Breast epithelium (tissue), 4 donors: ENCODE results near the gene SLC1A5. TPM values are rescaled to one million over a fixed set of nuclear protein-coding genes. Genes with fewer than 3 reads are reported as not detected.

ENCODE experiments used
- DNase-seq, 2 donors: peaks; one replicate each; pipeline ENCODE4 v3.0.0-alpha.2; 2019; ENCODE audit warnings: low spot score in 2 of 2
- H3K27ac ChIP-seq, 2 donors: fragments of 200-600 bp; sonication (generic) in 1 of 2; one replicate each; pipeline ENCODE4 v1.5.1; 2016 to 2019; ENCODE audit warnings: mild to moderate bottlenecking in 1 of 2
- H3K27me3 ChIP-seq, 2 donors: fragments of 200-600 bp; sonication (generic) in 1 of 2; one replicate each; pipeline versions ENCODE4 v1.5.1 to v1.6.0; 2017 to 2019; ENCODE audit warnings: control low read depth in 1 of 2, mild to moderate bottlenecking in 1 of 2
- H3K36me3 ChIP-seq: fragments of 200-600 bp; one replicate; pipeline ENCODE4 v1.5.1; 2019
- H3K4me1 ChIP-seq, 2 donors: fragments of 200-600 bp; sonication (generic); one replicate each; pipeline ENCODE4 v1.5.1; 2016 to 2019; ENCODE audit warnings: control low read depth in 1 of 2
- H3K4me3 ChIP-seq, 3 donors: fragments of 200-600 bp; sonication (generic); 1 replicate in 2 of 3; 2 replicates in 1 of 3; pipeline ENCODE4 v1.5.1; 2016 to 2019; ENCODE audit warnings: mild to moderate bottlenecking in 3 of 3, moderate library complexity in 2 of 3
- H3K9me3 ChIP-seq, 2 donors: fragments of 200-600 bp; sonication (generic) in 1 of 2; one replicate each; pipeline ENCODE4 v1.5.1; 2016 to 2019; ENCODE audit warnings: control low read depth in 1 of 2
- POLR2A ChIP-seq: fragments of 450-650 bp; IDR thresholded peaks from one replicate; pipeline ENCODE4 v1.6.1; 2016; ENCODE audit warnings: antibody characterized with exemption, mild to moderate bottlenecking, moderate library complexity
- POLR2AphosphoS5 ChIP-seq, 3 donors: sonication (generic); formaldehyde crosslinking; IDR thresholded peaks; one replicate each; pipeline ENCODE4 v1.6.1; 2017; ENCODE audit warnings: antibody characterized with exemption in 3 of 3
- intact Hi-C: fragments of 100-400 bp; cut with DNase I; formaldehyde crosslinking; loops from one replicate; pipeline ENCODE4 v1.15.1; 2023; ENCODE audit warnings: low total_unique reads
- total RNA-seq, 3 donors: library from RNA; depleted of rRNA; stranded (reverse); fragments of >200 nt; gene quantifications; one replicate each; pipeline ENCODE4 v1.1.0, GENCODE V29; 2016
- TF ChIP-seq, protein P1 (sequence below), 3 donors: fragments of 450-650 bp; IDR thresholded peaks; one replicate each; pipeline ENCODE4 v1.5.1; 2016 to 2017; ENCODE audit warnings: antibody characterized with exemption in 3 of 3, mild to moderate bottlenecking in 3 of 3, moderate library complexity in 3 of 3

SLC1A5 gene
- total RNA-seq, 3 donors from 2014 or later, result 121 to 146 (median 121) TPM

DNA sequence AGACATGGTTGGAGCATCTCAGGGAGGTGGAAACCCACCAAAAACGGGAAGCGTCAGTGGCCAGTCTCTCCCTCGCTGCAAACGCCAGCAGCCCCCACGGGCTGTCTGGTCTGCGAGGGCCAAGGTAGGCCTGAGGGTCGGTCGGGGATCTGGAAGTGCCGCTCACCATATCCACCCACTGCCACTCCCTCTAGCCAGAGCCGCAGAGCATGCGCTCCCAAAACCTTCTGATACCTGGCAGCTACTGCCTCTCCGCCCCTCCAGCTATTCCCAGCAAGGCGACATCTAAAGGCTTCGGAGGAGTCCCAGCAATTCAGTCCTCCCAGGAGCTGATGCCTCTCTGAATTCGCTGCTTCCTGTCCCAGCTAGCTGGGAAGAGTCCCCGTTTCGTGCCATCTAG lies 46.9 kb downstream of the SLC1A5 start:
- Histone ChIP-seq H3K27ac (no peak overlapping the region), H3K27me3 (no peaks in the 10 kb centered on the region), H3K36me3 (no peaks in the 10 kb centered on the region), H3K4me3 (no peak overlapping the region), H3K4me1 (no peaks in the 10 kb centered on the region), H3K9me3 (no peaks in the 10 kb centered on the region)
- intact Hi-C loops, result no loop called here
- no peak for TF ChIP-seq POLR2AphosphoS5 (IDR thresholded peaks at IDR 0.05)
- no peak for DNase-seq

DNA sequence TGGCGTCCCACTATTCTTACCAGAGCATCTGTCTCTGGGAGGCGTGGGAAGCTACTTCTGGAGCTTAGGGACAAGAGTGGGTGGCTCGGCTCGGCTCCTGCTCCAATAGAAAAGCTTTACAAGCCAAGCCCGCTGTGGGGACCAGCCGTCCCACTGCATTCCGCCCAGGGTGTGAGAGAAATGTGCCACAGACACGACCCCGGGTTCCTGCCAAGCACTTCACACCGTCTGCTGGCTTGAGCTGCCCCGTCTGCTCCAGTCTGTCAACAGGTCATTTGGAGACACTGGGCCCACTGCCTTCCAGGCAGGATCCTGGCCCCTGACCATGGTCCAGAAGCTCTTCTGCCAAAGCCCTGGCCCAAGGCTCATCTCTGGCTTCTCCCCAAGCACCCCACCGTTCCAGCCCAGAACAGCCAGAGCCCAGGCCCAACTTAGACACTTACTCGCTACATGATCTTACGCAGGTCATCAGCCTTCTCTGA lies 49.1 kb downstream of the SLC1A5 start:
- Histone ChIP-seq H3K4me3 (peak overlapping the region in 1 of 3 donors; percentile 1), H3K36me3 (no peaks in the 10 kb centered on the region), H3K4me1 (no peaks in the 10 kb centered on the region), H3K27me3 (no peaks in the 10 kb centered on the region), H3K27ac (peak overlapping the region; percentile 55 to 68), H3K9me3 (no peaks in the 10 kb centered on the region)
- TF ChIP-seq POLR2AphosphoS5 (IDR thresholded peaks at IDR 0.05) (peak in 1 of 3 donors; percentile 35), POLR2A (no peak)
- TF ChIP-seq, protein P1, sequence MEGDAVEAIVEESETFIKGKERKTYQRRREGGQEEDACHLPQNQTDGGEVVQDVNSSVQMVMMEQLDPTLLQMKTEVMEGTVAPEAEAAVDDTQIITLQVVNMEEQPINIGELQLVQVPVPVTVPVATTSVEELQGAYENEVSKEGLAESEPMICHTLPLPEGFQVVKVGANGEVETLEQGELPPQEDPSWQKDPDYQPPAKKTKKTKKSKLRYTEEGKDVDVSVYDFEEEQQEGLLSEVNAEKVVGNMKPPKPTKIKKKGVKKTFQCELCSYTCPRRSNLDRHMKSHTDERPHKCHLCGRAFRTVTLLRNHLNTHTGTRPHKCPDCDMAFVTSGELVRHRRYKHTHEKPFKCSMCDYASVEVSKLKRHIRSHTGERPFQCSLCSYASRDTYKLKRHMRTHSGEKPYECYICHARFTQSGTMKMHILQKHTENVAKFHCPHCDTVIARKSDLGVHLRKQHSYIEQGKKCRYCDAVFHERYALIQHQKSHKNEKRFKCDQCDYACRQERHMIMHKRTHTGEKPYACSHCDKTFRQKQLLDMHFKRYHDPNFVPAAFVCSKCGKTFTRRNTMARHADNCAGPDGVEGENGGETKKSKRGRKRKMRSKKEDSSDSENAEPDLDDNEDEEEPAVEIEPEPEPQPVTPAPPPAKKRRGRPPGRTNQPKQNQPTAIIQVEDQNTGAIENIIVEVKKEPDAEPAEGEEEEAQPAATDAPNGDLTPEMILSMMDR (IDR thresholded peaks at IDR 0.05), result no peak
- intact Hi-C loops, result no loop called here
- peak in 1 of 2 donors; percentile 61 for DNase-seq

GRCh38 chr19:46737761-46738171 lies 50.6 kb downstream of the SLC1A5 start:
- no peak overlapping the region for H3K4me3 ChIP-seq
- H3K4me1 ChIP-seq, result no peaks in the 10 kb centered on the region
- no peaks in the 10 kb centered on the region for H3K9me3 ChIP-seq
- H3K27ac ChIP-seq, result peak overlapping the region in 1 of 2 donors; percentile 40
- intact Hi-C loops, result no loop called here
- no peak for DNase-seq
- H3K27me3 ChIP-seq, result no peaks in the 10 kb centered on the region
- no peak for TF ChIP-seq POLR2A
- TF ChIP-seq, protein P1 (IDR thresholded peaks at IDR 0.05), result no peak
- peaks cover 6% of the 10 kb centered on the region for H3K36me3 ChIP-seq

DNA sequence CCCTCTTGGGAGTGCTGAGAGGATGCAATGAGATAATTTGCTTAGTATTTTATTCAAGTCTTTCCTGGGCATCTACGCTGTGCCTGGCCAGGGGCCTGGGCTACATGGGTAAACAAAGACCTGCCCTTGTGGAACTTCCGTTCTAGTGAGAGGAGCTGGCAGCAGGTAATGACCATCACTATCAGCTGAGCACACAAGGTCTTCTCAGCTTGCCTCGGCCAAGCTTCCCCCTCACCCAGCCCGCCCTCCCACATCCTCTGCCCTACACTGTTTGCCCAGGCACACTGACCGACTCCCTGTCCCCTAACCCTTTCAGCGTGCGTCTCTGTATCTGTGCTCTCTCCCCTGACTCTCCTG lies 51.1 kb downstream of the SLC1A5 start:
- no peaks in the 10 kb centered on the region for H3K9me3 ChIP-seq
- H3K27ac ChIP-seq, result peak overlapping the region; percentile 17 to 40
- intact Hi-C loops, result no loop called here
- H3K36me3 ChIP-seq, result peaks cover 6% of the 10 kb centered on the region
- DNase-seq, result no peak
- H3K27me3 ChIP-seq, result no peaks in the 10 kb centered on the region
- no peaks in the 10 kb centered on the region for H3K4me1 ChIP-seq
- TF ChIP-seq, protein P1 (IDR thresholded peaks at IDR 0.05), result no peak
- no peak for TF ChIP-seq POLR2AphosphoS5 (IDR thresholded peaks at IDR 0.05)
- TF ChIP-seq POLR2A, result no peak
- no peak overlapping the region for H3K4me3 ChIP-seq

- Histone ChIP-seq H3K4me3 (no peak overlapping the region), H3K27ac (peak overlapping the region; percentile 17 to 40), H3K36me3 (peaks cover 6% of the 10 kb centered on the region), H3K4me1 (no peaks in the 10 kb centered on the region), H3K9me3 (no peaks in the 10 kb centered on the region), H3K27me3 (no peaks in the 10 kb centered on the region)
- TF ChIP-seq, protein P1 (IDR thresholded peaks at IDR 0.05), result no peak
- TF ChIP-seq POLR2A (no peak), POLR2AphosphoS5 (IDR thresholded peaks at IDR 0.05) (no peak)
- DNase-seq, result no peak
- intact Hi-C loops, result no loop called here
Observed at GRCh38 chr19:46736531-46737297, 51.7 kb downstream of the SLC1A5 start.
